HG02938 (cell line): ENCODE data around the gene VWA3A.
"Not testable (repeated sequence)": the region's sequence is repeated elsewhere in the genome, so short reads cannot be mapped to it uniquely, and the experiment has no call there.

Experiments
- ATAC-seq: cut with Tn5 transposase; IDR thresholded peaks from one replicate; pipeline ENCODE4 v1.9.1; 2021; ENCODE audit warnings: mild to moderate bottlenecking, moderate library complexity; ENCODE audit not compliant: unreplicated experiment

The VWA3A gene

DNA sequence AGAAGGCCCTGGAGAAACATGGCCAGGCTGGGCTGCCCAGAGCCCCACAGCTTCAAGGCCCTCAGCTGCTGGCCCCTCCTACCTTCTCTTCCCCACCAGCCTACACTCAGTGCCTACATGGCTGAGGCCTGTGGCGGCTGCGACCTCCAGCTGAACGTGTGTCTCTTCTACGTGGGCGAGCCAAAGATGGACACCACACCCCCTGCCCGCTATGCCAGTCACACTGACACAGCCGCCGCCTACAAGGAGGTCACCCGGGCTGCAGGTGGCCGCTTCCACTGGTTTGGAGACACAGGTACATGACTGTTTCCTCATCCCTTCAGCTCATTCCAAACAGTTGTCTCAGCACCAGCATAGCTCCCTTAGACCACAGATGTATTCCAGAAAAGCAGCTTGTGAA is 40.5 kb downstream of the VWA3A start:
- ATAC-seq, result no peak

GRCh38 chr16:22138482-22138881 is 46.1 kb downstream of the VWA3A start:
- no peak for ATAC-seq

DNA sequence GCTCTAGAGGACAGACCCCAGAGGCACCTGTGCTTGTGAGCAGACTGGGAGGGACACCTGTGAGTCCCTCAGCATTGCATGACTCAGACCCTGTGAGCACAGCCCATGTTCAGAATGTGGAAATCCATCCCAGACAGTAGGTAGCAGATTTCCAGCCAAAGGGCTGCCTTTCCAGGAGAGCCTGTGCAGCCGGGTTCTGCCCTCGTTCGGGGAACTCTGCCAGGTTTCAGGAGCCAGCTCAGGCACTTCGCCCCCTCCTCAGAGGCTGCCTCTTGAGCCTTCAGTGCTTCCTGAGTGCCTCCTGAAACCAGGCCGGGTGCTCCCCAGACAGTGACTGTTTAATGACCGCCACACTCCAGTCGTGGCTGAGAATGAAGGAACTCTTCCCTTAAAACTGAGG is 46.7 kb downstream of the VWA3A start:
- ATAC-seq, result no peak

DNA sequence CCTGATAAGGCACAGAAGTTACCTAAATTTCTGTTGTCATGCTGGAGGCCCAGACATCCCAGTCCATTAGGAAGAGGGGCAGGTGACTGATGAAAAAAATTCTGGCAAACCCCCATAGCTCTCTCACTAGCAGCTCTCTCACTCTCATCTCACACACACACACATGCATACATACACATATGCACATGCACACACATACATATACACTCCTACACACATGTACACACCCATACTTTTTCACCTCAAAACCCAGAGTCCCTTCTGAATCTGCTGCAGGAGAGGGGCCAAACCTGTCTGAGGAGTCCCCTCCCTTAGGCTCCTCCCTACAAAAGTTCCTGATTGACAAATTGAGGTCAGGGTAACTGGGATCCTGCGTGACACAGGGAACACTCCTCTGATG is 47.4 kb downstream of the VWA3A start:
- ATAC-seq, result no peak

GRCh38 chr16:22141767-22142166 is 49.4 kb downstream of the VWA3A start:
- no peak for ATAC-seq

DNA sequence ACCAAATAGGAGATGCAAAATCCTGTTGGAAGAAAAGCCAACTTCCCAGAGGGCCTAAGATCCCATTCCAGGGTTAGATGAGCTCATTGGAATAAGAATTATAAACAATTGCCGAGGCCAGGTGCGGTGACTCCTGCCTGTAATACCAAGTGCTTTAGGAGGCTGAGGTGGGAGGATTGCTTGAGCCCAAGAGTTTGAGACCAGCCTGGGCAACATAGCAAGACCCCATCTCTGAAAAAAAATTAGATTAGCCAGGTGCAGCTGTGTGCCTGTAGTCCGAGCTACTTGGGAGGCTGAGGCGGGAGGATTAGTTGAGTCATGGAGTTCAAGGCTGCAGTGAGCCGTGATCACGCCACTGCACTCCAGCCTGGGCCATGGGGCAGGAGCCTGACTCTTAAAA is 52.2 kb downstream of the VWA3A start:
- ATAC-seq, result no peak

DNA sequence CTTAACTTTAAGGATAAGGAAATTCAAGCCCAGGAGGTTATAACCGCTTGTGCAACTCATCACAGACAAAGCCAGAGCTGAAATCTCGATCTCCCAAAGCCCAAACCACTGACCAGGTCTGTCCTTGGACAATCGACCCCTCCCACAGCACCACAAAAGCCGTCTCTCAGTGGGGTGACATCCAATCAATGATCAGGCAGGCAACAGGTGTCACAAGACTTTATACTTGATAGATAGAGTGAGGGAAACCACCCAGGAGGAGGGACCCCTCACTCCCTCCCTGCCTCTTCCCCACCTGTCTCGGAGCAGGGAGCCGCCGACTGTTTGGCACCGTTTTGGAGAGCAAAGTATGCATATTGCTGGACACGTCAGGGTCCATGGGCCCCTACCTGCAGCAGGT is 55.5 kb downstream of the VWA3A start:
- no peak for ATAC-seq

DNA sequence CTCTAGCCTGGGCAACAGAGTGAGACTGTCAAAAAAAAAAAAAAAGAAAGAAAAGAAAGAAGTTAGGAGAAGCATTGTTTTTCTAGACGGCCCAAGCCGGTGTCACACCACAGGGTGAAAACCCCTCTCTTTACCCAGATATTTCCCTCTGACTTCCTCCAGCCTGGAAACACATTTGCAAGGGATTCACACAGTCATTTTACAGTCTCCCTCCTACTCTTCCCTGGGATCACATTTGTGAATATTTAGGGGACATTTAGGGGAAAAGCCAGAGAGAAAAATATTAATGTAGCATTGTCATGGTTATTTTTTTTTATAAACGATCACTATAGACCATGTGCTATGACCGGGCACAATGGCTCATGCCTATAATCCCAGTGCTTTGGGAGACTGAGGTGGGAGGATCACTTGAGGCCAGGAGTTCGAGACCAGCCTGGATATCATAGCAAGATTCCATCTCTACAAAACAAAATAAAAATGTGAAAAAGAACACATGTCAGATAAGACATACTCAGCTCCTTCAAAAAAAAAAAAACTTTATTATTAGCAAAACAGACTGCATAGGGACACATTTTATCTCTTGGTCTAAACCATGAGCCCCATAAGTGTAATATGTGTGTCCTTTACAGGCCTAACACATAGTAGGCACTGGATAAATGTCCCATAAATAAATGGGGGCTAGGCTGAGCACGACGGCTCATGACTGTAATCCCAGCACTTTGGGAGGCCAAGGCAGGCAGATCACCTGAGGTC is 59.1 kb downstream of the VWA3A start:
- no peak for ATAC-seq

DNA sequence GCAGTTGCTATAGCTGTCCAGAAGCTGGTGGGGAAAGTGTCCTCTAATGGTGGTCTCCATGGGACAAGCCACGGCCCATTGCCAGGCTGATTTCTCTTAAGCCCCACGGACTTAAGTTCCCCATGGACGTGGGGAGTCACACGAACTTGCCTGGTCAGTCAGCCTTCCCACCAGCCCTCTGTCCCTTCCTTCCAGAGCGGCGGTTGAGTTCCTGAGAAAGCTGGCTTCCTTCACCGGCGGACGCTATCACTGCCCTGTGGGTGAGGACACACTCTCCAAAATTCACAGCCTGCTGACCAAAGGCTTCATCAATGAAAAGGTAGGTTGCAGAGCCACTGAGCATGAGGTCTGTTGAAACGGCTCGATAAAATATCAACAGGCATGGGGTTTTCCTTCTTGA is 60.0 kb downstream of the VWA3A start:
- ATAC-seq, result no peak

DNA sequence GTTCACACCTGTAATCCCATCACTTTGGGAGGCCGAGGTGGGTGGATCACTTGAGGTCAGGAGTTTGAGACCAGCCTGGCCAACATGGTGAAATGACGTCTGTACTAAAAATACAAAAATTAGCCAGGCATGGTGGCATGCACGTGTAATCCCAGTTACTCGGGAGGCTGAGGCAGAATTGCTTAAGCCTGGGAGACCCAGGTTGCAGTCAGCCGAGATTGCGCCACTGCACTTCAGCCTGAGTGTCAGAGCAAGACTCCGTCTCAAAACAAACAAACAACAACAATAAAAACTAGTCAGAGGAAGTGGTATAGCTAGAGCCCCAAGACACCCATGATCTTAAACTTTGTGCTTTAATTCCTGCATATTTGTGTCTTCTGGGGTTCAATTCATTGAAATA is 60.7 kb downstream of the VWA3A start:
- not testable (repeated sequence) for ATAC-seq

GRCh38 chr16:22161401-22161800 is 69.1 kb downstream of the VWA3A start:
- ATAC-seq, result no peak

GRCh38 chr16:22161999-22162655 is 69.8 kb downstream of the VWA3A start, which contains the start of gene SDR42E2:
Gene SDR42E2 (plus strand): TSS chr16:22162506. CDS start chr16:22165583, 3,077 bp downstream.
- no peak for ATAC-seq

GRCh38 chr16:22162656-22163009 is 70.3 kb downstream of the VWA3A start:
- ATAC-seq, result no peak

GRCh38 chr16:22163806-22164205 is 71.5 kb downstream of the VWA3A start:
- ATAC-seq, result no peak

DNA sequence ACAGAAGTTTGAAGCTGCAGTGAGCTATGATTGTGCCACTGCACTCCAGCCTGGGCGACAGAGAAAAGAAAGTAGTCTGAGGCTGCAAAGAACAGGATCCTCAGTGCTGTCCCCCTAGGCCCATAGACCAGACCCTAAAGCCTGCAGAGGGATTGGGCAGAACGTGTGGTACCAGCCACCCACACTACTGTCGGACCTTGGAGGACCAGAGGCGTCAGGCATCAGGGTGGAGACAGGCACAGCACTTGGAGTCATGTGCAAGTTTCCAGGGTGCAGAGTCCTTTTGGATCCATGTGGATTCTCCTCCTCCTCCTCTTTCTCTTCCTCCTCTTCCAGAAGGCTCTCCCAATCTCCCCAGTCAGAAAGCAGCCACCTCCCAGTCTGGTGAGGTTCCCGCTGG is 72.1 kb downstream of the VWA3A start:
- no peak for ATAC-seq

- ATAC-seq, result no peak
These were observed 73.4 kb downstream of the VWA3A start for GRCh38 chr16:22165508-22166285.

DNA sequence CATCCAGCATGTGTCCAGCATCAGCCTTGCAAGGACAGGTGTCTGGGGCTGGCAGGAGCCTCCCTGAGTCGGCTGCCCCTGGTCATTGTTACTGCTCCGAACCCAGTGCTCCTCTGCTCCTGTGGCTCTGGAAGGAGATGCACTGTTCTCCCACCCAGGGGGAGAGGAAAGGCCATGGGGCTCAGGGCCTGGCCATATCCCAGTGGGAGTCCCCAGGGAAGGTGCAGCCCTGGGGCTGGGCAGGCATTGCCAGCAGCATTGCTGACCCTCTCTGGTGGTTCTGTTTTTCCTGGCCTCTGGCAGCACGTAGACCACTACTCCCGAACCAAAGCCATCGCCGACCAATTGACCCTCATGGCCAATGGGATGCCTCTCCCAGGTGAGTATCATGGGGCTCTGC is 79.6 kb downstream of the VWA3A start:
- no peak for ATAC-seq

DNA sequence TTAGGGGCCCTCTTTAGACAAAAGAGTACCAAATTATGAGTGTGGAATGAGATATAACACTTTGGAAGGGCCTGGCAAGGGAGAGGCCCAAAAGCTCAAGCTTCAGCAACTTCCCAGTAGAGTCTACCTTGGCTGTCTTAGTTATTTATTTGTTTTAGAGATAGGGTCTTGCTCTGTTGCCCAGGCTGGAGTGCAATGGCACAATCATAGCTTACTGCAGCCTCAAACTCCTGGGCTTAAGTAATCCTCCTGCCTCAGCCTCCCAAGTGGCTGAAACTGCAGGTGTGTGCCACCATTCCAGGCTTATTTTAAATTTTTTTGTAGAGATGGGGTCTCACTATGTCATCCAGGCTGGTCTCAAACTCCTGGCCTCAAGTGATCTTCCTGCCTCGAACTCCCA is 80.3 kb downstream of the VWA3A start:
- ATAC-seq, result not testable (repeated sequence)

- ATAC-seq, result no peak
These were observed 82.3 kb downstream of the VWA3A start for GRCh38 chr16:22174642-22175041.

- ATAC-seq, result no peak
These were observed 85.9 kb downstream of the VWA3A start for GRCh38 chr16:22177968-22178930.

DNA sequence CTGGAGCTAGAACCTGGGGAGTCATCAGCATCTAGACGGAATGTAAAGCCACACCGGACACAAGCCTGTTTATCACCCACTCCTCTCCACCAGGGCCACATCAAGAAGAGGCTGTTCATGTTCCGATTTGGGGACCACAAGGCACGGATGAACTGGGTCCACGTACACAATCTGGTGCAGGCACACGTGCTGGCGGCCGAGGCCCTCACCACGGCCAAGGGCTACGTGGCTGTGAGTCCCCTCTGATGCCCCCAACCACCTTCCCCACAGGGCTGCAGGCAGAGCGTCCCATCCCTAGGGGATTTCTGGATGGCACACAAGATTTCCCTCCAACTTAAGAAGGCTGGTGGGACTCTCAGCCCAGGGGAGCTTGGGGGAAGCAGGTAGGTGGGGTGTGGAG is 89.1 kb downstream of the VWA3A start:
- no peak for ATAC-seq
